NCI-H2081 treated with DMSO at 0.1 percent for 48 hours (cell line): ENCODE measurements around the gene HNRNPLL.
"Not testable (repeated sequence)": the region's sequence is repeated elsewhere in the genome, so short reads cannot be mapped to it uniquely, and the experiment has no call there.

Source experiments
- DNase-seq: peaks from one replicate; lab custom pipeline; 2025; lab: John Stamatoyannopoulos, UW

Gene HNRNPLL

DNA sequence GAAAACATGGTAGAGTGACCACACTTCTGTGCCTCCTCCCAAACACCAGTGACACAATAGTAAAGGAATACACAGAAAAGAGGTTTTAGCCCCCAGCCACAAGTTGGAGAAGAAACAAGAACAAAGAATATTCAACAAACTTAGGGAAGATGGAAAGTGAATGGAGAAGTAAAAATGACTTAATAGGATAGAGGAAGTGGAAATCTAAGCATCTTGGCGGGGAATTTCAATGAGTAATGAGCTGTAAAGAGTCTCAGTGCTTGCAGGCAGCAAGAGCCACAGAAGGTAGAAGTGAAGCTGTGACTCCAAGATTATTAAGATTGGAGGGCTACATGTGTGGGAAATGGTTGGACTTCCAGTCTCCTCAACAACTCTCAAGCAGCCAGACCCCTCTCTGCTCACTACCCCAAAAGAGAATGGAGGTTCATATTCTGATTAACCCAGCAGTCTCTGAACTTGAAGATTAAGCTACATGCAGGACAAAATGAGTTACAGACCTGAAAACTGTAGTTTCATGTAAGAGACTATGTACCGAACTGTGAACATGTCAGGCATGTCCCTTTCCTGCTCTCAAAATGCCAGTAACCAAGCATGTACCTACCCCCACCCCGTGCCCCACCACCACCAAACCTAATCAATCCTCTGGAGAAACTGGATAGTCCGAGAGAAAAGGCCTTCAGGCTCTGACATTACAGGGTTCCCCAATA, 16.9 kb upstream of the HNRNPLL start:
- no peak for DNase-seq

DNA sequence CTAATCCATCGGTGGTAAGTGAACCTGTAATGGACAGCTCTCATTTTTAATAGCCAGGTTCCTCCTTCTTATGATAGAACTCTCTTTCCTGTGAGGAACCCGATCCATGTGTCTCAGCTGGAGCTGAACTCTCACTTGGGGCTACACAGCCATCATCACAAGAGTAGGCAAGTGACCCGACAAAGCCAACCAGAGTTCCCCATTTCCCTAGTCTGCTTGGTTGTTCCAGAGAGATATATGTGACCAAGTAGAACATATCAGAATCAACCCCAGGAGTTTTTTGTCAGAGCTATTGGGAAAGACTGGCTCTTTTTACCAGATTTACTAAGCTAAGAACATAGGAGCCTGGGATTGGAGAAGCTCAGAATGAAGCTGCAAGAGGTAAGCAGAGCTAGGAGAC, 14.6 kb upstream of the HNRNPLL start:
- no peak for DNase-seq

GRCh38 chr2:38615237-38615636, 12.5 kb upstream of the HNRNPLL start:
- DNase-seq = no peak

- DNase-seq = no peak
Measured at GRCh38 chr2:38613849-38614213, 11.1 kb upstream of the HNRNPLL start.

DNA sequence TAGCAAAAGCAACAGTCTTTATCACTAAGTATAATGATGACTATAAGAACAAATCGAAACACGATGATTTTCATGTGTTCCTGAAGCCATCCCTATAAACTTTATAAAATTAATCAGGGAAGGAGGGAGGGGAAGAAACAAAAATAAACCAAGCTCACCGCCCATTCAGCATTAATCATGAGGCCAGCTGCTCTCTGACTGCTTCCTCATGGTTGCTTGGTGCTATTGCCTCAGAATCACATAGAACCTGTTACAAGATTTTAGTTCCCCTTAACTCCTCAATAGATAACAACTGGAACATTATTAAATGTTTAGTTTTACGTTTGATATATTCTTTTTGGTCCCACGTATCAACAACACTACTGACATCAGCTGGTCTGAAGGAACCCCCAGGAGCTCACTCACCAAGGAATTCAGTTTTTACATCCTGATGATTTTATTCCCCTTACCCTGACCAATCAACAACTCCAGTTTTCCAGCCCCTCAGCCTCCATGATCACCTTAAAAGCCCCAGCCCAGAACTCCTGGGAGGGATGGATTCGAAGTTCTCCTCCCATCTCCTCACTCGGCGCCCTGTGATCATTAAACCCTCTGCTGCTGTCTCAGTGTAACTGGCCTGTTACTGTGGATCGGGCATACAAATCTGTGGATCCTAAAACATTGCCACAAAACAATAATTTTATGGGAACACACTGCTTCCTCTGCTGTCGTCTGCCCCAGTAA, 10.6 kb upstream of the HNRNPLL start:
- no peak for DNase-seq

DNA sequence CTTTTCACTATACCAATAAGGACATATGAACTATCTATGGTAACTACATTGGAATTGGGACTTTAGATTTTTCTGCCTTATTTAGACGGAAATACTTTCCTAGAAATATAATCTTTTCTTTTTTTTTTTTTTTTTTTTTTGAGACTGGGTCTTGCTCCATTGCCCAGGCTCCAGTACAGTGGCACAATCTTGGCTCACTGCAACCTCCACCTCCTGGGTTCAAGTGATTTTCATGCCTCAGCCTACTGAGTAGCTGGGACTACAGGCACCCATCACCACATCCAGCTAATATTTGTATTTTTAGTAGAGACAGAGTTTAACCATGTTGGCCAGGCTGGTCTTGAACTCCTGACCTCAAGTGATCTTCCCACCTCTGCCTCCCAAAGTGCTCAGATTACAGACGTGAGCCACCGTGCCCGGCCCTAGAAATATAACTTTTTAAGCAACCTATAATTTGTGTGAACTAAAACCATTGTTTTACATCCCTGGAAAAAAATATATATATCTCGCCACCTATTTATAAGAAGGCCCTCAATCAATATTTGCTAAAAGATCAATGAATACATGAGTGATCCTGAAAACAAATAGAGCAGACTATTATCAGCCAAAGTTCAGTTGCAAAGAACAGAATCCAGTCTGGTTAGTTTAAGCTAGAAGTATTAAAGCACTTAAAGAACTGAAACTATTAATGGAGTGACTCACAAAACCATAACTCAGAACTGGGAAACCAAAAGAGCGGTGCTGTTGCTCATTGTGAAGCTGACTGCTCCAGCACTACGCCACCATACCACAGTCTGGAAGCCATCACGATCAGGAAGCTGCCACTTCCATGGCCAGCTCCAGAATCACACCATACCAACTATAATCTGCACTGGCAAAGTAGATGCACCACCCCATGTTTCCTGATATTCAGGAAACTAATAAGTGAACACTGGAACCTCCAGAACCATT, 8.4 kb upstream of the HNRNPLL start:
- DNase-seq = no peak

GRCh38 chr2:38609246-38609645, 6.5 kb upstream of the HNRNPLL start:
- not testable (repeated sequence) for DNase-seq

DNA sequence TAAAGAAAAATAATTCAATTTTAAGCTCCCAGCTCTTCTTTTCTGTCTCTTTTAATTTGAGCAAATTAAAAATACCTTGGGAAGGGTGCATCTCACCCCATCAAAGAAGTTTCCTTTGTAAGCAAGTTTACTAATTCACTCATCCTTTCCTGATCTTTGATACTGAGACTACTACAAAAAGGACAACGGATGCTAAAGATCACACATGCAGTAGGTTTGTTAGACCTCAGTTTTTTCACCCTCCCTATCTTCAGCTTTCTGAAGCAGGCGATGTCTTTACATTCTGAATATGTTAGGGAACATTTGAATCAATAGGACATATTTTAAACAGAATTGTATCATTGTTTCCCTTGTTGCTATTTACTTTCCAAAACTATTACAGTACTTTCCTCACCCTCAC, 6.0 kb upstream of the HNRNPLL start:
- no peak for DNase-seq

- DNase-seq = no peak
Measured at GRCh38 chr2:38605298-38605830, 2.6 kb upstream of the HNRNPLL start.

DNA sequence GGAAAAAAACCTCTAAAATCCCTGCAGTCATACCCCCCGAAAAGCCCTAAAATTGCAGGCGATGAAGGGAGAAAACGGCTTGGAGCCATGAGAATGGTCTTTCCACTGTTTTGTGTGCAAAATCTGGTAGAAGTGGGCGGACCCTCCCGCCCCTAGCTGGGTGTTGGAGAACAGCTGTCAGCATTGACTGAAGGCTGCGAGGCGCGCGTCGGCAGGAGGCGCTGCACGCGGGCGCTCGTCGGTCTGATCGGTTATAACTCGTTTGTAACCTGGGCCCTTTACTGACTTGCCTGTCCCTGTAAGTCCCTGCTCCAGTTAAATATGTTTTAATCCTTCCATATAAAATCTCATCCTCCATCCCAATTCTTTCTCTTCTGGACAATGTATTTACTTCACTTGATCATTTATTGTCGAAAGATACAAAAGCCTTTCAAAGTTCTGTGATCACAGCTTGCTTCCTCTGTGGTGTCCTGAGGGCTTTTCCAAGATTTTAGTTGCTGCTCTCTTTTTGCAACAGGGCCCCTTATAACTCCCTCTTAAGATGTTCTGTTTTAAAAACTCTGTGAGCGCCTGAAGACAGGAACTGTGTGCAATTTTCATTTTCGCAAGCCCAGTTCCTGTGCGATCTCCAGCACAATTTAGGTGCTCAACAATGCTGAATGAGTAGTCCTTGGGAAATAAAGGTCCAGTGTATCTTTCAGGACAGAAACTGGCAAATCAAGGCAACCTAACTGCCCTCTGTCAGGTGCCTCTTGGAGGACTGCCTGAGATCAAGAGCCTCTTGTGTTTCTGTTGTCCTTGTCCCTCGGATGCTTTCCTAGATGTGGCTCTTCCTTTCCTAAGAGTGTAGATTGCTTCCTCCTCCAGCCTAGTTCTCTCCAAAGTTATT, 918 bp upstream of the HNRNPLL start:
- peak; percentile 85 for DNase-seq

- DNase-seq = no peak
Measured at GRCh38 chr2:38602136-38602731, 494 bp downstream of the HNRNPLL start.

- DNase-seq = no peak
Measured at GRCh38 chr2:38601463-38602135, 1.1 kb downstream of the HNRNPLL start.

DNA sequence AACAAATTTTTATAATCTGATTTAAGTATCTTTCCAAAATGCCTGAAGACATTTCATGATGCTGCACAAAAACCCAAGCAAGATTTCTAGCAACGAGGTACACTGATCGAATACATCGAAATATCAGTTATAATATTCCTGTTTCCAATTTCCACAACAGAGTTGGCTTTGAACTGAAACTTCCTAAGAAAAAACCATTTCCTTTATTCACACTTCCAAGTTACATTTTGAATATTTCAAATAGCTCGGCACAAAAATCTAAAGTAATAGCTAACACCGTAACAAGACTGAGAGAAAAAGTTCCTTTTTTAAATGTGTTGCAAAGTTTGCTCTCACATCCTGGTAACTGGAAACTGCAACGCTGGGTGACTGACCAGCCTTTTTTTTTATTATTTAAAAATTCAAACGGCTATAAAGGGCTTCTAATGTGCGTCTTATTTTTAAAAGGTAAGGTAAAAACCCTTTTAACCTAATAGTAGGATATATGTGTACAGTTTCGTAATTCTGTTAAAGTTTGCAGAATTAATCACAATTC, 1.7 kb downstream of the HNRNPLL start:
- DNase-seq = no peak

DNA sequence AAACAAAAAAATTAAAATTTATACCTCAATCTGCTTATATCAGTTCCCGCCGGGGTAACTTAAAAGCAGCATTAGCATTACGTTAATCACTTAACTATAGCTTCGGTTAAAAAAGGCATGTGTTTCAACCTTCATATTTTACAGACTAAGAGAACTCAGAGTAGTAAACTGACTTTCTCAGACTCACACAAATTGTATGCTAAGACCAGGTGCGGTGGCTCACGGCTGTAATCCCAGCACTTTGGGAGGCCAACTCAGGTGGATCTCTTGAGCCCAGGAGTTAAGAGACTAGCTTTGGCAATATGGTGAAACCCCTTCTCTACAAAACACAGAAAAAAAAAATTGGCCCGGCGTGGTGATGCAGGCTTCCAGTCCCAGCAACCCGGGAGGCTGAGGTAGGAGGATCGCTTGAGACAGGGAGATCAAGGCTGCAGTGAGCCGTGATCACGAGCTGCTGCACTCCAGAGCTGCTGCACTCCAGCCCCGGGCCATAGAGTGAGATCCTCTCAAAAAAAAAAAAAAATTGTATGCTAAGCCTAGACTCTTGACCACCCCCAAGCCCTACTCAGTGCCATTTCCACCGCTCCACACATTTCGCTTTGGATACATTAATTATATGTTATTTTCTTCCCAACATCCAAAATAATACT, 2.4 kb downstream of the HNRNPLL start:
- DNase-seq = no peak

DNA sequence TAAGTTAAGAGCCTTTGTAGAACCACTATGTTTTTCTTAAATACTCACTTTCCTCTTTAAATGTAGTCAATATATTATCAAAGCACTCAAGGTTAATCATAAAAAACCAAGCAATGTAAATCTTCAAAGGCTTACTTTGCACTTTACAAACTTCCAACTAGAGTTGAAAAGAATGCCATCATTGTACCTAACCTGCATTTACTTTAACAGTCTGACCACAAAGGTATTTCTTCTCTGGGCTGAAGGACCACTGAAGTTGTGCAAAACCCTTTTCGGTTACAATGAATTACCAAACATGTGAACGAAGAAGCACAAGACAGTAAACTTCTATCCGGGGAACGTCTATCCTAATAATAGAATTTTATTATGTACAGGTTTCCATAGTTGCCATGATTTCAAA, 3.0 kb downstream of the HNRNPLL start:
- DNase-seq = no peak

DNA sequence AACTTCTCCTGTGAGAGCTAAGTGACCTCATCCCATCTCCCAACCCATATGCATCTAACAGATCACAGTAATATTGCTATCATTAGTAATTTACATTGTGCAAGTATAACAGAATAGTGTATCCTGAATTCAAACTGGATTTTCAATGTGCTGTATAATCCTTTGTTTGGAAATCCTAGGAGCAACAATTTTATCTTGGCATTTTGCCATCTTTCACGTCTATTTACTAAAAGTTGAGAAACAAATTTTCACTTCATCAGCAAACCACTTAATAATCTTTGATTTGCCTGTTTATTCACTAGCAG, 3.8 kb downstream of the HNRNPLL start:
- no peak for DNase-seq

GRCh38 chr2:38598200-38598990, 4.3 kb downstream of the HNRNPLL start:
- no peak for DNase-seq

- no peak for DNase-seq
Measured at GRCh38 chr2:38597115-38597514, 5.6 kb downstream of the HNRNPLL start.

DNA sequence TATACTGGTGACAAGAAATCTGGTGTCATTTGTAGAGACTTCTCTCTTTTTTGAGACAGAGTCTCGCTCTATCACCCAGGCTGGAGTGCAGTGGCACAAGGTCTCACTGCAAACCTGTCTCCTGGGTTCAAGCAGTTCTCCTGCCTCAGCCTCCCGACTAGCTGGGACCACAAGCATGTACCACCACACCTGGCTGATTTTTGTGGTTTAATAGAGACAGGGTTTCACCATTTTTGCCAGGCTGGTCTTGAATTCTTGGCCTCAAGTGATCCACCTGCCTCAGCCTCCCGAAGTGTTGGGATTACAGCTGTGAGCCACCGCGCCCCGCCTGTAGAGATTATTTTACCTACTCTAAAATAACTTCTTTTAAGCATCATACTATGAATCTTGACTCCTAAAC, 6.5 kb downstream of the HNRNPLL start:
- DNase-seq = no peak
